HG03558 (cell line): ENCODE measurements around the gene S100A6.
"Not testable (repeated sequence)": the region's sequence is repeated elsewhere in the genome, so short reads cannot be mapped to it uniquely, and the experiment has no call there.

ENCODE experiments used
- ATAC-seq: cut with Tn5 transposase; IDR thresholded peaks from one replicate; pipeline ENCODE4 v1.9.1; 2021; ENCODE audit warnings: moderate number of reproducible peaks; ENCODE audit not compliant: unreplicated experiment; ENCODE audit errors: extremely low read depth

Gene S100A6

GRCh38 chr1:153535242-153536011 is at the start of gene S100A6:
Gene S100A6, minus strand, starts transcription at chr1:153535991. Its CDS starts 652 bp downstream, at chr1:153535339.
- ATAC-seq: no peak

GRCh38 chr1:153585006-153585405 is 49.2 kb upstream of the S100A6 start:
- ATAC-seq: no peak

GRCh38 chr1:153583976-153584375 is 48.2 kb upstream of the S100A6 start:
- no peak for ATAC-seq

GRCh38 chr1:153583514-153583913 is 47.7 kb upstream of the S100A6 start:
- not testable (repeated sequence) for ATAC-seq

- ATAC-seq: not testable (repeated sequence)
Observed at GRCh38 chr1:153582836-153583235, 47.0 kb upstream of the S100A6 start.

- no peak for ATAC-seq
Observed at GRCh38 chr1:153578936-153579335, 43.1 kb upstream of the S100A6 start.

GRCh38 chr1:153578490-153578889 is 42.7 kb upstream of the S100A6 start:
- no peak for ATAC-seq

GRCh38 chr1:153577624-153578051 is 41.8 kb upstream of the S100A6 start:
- no peak for ATAC-seq

GRCh38 chr1:153577138-153577537 is 41.3 kb upstream of the S100A6 start:
- ATAC-seq: no peak

- not testable (repeated sequence) for ATAC-seq
Observed at GRCh38 chr1:153575497-153575896, 39.7 kb upstream of the S100A6 start.

- ATAC-seq: not testable (repeated sequence)
Observed at GRCh38 chr1:153575081-153575491, 39.3 kb upstream of the S100A6 start.

- no peak for ATAC-seq
Observed at GRCh38 chr1:153573351-153573750, 37.6 kb upstream of the S100A6 start.

GRCh38 chr1:153572569-153573015 is 36.8 kb upstream of the S100A6 start:
- no peak for ATAC-seq

GRCh38 chr1:153571706-153572105 is 35.9 kb upstream of the S100A6 start:
- no peak for ATAC-seq

- no peak for ATAC-seq
Observed at GRCh38 chr1:153570874-153571273, 35.1 kb upstream of the S100A6 start.

GRCh38 chr1:153569465-153569864 is 33.7 kb upstream of the S100A6 start:
- no peak for ATAC-seq

- no peak for ATAC-seq
Observed at GRCh38 chr1:153568367-153569099, 32.7 kb upstream of the S100A6 start.

- no peak for ATAC-seq
Observed at GRCh38 chr1:153567621-153568366, 32.0 kb upstream of the S100A6 start.

- ATAC-seq: no peak
Observed at GRCh38 chr1:153566414-153567371, 30.9 kb upstream of the S100A6 start.
